BJ (cell line): Measurements from ENCODE around the gene PEX10. TPM values are rescaled to one million over a fixed set of nuclear protein-coding genes. Genes with fewer than 3 reads are reported as not detected.

Experiments
- CTCF ChIA-PET: fragments of 350-600 bp; formaldehyde crosslinking; extraction: SDS; loops from one replicate; lab custom pipeline; 2021; ENCODE audit warnings: antibody characterized with exemption, inconsistent platforms; lab: Yijun Ruan, JAX
- POLR2A ChIA-PET: fragments of 300-600 bp; sonication (Branson Sonifier 250); formaldehyde crosslinking; extraction: SDS; loops from one replicate; lab custom pipeline; 2021; ENCODE audit warnings: antibody characterized with exemption; lab: Charles Lee
- DNase-seq: peaks from one replicate; pipeline ENCODE4 v3.0.0-alpha.2; 2011; ENCODE audit warnings: low read depth
- H3K27me3 ChIP-seq: 2 replicates; pipeline ENCODE4 v1.6.0; 2011; ENCODE audit warnings: low read length; ENCODE audit not compliant: control insufficient read depth, insufficient read depth
- H3K36me3 ChIP-seq: 2 replicates; pipeline ENCODE4 v1.5.1; 2011; ENCODE audit warnings: low read length; ENCODE audit not compliant: control insufficient read depth, insufficient read depth
- H3K4me3 ChIP-seq: 2 replicates; pipeline ENCODE4 v1.5.1; 2011; ENCODE audit warnings: low read depth, mild to moderate bottlenecking, control low read depth, low read length
- CTCF ChIP-seq: IDR thresholded peaks from 2 replicates; pipeline ENCODE4 v1.5.1; 2011; ENCODE audit warnings: low read depth, mild to moderate bottlenecking, control low read depth, inconsistent platforms, low read length, moderate library complexity; ENCODE audit not compliant: insufficient read depth
- polyA plus RNA-seq: library from polyadenylated mRNA; depleted of rRNA; stranded (reverse); fragments of >200 nt; gene quantifications from 2 replicates; pipeline ENCODE4 v1.2.3, GENCODE V29; 2011

Gene PEX10
- polyA plus RNA-seq, 1 experiment = 23.6 TPM

DNA sequence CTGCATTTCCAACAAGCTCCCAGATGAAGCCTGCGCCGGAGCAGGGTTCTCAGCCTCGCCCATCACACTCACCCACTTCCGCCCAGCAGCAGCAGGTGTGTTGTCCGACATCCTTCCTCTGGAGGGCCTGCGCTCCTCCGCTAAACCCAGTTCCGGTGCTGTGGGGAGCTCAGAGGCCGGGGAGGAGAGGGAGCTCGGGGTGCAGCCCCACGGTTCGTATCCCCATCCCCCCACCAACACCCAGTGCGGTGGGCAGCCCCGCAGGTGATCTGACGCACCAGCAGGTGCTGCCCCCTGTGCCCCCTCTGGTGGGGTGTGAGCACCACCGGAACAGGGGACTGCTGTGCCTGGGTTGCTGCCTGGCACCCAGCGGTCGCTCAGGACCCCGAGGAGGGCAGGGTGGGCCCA is 3.4 kb upstream of the PEX10 start:
- Histone ChIP-seq H3K4me3 (no peak overlapping the region), H3K36me3 (no peaks in the 10 kb centered on the region), H3K27me3 (peaks cover 2% of the 10 kb centered on the region; the same call in 1 of the 2 replicates)
- ChIA-PET POLR2A (interaction anchor here (0.6 kb wide), 1 partner anchor 280 kb away, joined by 8 read pairs; no protein-coding TSS in a partner anchor), CTCF (interaction anchor here (0.8 to 6.9 kb wide), 4 partner anchors 9 to 169 kb away, joined by 3 to 71 read pairs (median 8); no protein-coding TSS in a partner anchor)
- no peak for TF ChIP-seq CTCF
- no peak for DNase-seq

- DNase-seq = no peak
- ChIA-PET POLR2A (no interaction called here), CTCF (interaction anchor here (0.8 to 6.9 kb wide), 6 partner anchors 10 to 170 kb away, joined by 3 to 71 read pairs (median 4); no protein-coding TSS in a partner anchor)
- Histone ChIP-seq H3K36me3 (no peaks in the 10 kb centered on the region), H3K27me3 (peaks cover 2% of the 10 kb centered on the region; the same call in 1 of the 2 replicates), H3K4me3 (no peak overlapping the region)
- no peak for TF ChIP-seq CTCF
Observed at GRCh38 chr1:2415337-2415736, 3.0 kb upstream of the PEX10 start.

DNA sequence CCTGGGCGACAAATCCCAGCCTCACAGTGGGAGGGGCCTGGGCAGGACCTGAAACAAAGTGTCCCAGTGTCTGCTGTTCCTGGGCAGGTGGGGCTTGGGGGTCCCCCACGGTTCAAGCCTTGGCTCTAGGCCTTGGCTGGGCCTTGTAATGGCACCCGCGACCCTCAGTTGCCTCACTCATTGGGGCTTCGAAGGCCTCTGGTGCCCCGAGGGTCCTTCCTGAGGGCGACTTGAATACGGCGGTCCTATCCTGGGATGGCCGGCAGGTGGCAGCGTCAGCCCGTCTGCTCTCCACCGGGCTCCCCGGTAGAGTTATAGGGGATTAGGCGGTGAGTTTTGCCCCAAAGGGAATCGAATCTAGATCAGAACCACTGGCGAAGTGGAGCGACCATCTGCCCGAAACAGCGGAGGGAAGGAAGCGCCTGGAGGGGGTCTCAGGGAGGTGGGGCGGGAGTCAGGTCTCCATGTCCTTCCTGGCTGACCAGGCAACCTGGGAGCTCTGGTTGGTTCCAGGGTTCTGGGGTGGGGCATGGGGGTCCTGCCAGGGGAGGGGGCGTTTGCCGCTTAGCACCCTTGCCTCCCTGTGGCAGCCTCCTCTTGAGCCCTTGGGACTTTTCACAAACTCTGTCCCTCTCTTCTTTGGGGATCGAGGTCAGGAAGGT is 2.1 kb upstream of the PEX10 start:
- Histone ChIP-seq H3K36me3 (peaks cover 4% of the 10 kb centered on the region; the same call in 1 of the 2 replicates), H3K27me3 (peaks cover 2% of the 10 kb centered on the region; the same call in 1 of the 2 replicates), H3K4me3 (no peak overlapping the region)
- DNase-seq = no peak
- peak; percentile 93 for TF ChIP-seq CTCF
- ChIA-PET CTCF (interaction anchor here (0.7 to 6.9 kb wide), 15 partner anchors 11 to 1010 kb away, joined by 3 to 71 read pairs (median 4); partner anchors contain the start of gene TNFRSF14), POLR2A (no interaction called here)

DNA sequence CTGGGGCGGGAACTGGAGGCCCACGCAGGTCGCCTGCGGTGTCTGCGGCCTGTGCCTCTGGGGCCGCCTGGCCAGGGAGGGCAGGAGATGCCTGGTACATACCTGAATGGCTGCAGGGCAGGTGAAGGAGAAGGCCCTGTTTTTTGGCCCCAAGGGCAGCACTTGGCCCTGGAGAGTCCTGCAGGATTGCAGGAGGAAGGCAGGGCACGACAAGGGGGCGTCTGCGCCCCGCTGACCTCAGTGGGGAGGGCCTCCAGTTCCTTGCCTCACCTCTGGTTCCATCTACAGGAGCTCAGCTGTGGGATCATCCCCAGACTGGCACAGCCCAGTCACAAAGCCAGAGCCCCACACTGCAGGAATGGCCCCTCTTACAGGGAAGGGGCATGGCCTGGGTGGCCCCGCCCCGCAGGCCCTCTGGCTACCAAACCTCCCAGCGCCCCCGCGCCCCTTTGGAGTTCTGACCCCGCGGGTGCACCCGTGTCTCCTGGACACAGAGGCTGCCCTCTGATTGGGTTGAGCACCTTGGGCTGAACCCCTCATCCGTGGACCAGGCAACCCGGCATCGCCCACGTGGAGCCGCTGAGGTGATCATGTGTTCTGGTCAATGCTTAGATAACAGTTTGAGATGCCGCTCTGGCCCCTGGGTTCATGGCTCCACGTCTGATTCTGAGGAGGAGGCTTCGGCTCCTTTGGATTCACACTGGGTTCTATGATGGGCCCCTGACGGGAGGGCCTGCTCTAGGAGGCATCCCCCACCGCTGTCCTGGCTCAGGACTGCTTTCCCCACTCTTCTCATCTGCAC is 1.3 kb upstream of the PEX10 start:
- H3K4me3 ChIP-seq = peak overlapping the region; percentile 83
- POLR2A ChIA-PET = no interaction called here
- CTCF ChIA-PET = interaction anchor here (1.0 to 6.9 kb wide), 8 partner anchors 126 to 1011 kb away, joined by 3 to 71 read pairs (median 6); partner anchors contain the start of gene TNFRSF14
- peaks cover 10% of the 10 kb centered on the region for H3K36me3 ChIP-seq
- H3K27me3 ChIP-seq = no peaks in the 10 kb centered on the region
- TF ChIP-seq CTCF = no peak
- DNase-seq = no peak
